ENCODE data around the gene CTAGE9.

- no peak for TF ChIP-seq CTCF (IDR thresholded peaks at IDR 0.05)
- no peak for TF ChIP-seq POLR2AphosphoS5 (IDR thresholded peaks at IDR 0.05; ENCODE audit: low read depth, low read length)
- TF ChIP-seq REST (IDR thresholded peaks at IDR 0.05; ENCODE audit: insufficient read depth in 1 of 2, low read depth in 2 of 2, low read length in 1 of 2), result no peak
- TF ChIP-seq SIN3A (IDR thresholded peaks at IDR 0.05; ENCODE audit: borderline replicate concordance, insufficient read depth, low read depth, low read length), result no peak
- no peak for TF ChIP-seq TCF7L2 (IDR thresholded peaks at IDR 0.05; ENCODE audit: low read depth, low read length)
These were observed 25.5 kb downstream of the CTAGE9 start for GRCh38 chr6:131685266-131685780.
